ENCODE data around the gene IL17RC.

Gene IL17RC

GRCh38 chr3:9945358-9945757 is 28.5 kb downstream of the IL17RC start:
- no peak overlapping the region for H3K4me3 ChIP-seq (ENCODE audit: low read depth, low read length)
- no peak for DNase-seq (ENCODE audit: low read depth, low spot score)
- TF ChIP-seq, protein P1, sequence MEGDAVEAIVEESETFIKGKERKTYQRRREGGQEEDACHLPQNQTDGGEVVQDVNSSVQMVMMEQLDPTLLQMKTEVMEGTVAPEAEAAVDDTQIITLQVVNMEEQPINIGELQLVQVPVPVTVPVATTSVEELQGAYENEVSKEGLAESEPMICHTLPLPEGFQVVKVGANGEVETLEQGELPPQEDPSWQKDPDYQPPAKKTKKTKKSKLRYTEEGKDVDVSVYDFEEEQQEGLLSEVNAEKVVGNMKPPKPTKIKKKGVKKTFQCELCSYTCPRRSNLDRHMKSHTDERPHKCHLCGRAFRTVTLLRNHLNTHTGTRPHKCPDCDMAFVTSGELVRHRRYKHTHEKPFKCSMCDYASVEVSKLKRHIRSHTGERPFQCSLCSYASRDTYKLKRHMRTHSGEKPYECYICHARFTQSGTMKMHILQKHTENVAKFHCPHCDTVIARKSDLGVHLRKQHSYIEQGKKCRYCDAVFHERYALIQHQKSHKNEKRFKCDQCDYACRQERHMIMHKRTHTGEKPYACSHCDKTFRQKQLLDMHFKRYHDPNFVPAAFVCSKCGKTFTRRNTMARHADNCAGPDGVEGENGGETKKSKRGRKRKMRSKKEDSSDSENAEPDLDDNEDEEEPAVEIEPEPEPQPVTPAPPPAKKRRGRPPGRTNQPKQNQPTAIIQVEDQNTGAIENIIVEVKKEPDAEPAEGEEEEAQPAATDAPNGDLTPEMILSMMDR (IDR thresholded peaks at IDR 0.05; ENCODE audit: low read depth, low read length), result no peak
- in situ Hi-C loops (cut with HindIII; ENCODE audit: low sequenced_read_pairs), result no loop called here

GRCh38 chr3:9946112-9947024 is 29.5 kb downstream of the IL17RC start:
- peak overlapping the region; percentile 63 for H3K4me3 ChIP-seq (ENCODE audit: low read depth, low read length)
- TF ChIP-seq, protein P1 (IDR thresholded peaks at IDR 0.05; ENCODE audit: low read depth, low read length), result peak; percentile 69
- in situ Hi-C loops (cut with HindIII; ENCODE audit: low sequenced_read_pairs), result no loop called here
- DNase-seq (ENCODE audit: low read depth, low spot score), result peak; percentile 91

- in situ Hi-C loops (cut with HindIII; ENCODE audit: low sequenced_read_pairs), result no loop called here
Observed at GRCh38 chr3:9947025-9947995, 30.4 kb downstream of the IL17RC start.

DNA sequence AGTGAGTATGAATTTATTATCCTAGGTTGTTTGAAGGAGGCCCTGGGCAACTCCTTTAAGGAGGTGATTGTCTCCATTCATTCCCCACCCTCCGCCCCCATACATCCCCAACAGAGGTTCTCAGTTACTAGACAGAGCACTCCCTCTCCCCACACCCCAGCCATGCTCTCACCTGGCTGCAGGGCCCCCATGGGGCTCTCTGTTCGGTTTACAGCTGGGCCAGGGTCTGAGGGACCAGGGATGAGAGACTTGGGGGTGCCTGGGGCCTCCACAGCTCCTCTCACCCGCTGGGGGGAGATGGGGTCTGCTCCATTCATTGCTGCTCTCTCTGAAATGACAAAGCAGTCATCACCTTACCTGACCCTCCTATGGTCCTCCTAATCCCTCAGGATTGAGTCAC is 31.7 kb downstream of the IL17RC start:
- H3K4me3 ChIP-seq (ENCODE audit: low read depth, low read length), result no peak overlapping the region
- in situ Hi-C loops (cut with HindIII; ENCODE audit: low sequenced_read_pairs), result no loop called here
- TF ChIP-seq, protein P1 (IDR thresholded peaks at IDR 0.05; ENCODE audit: low read depth, low read length), result no peak
- no peak for DNase-seq (ENCODE audit: low read depth, low spot score)

More at GRCh38 chr3:9947025-9947995, 30.4 kb downstream of the IL17RC start:
- H3K4me3 ChIP-seq (ENCODE audit: low read depth, low read length), result peak overlapping the region; percentile 63
- TF ChIP-seq, protein P1 (IDR thresholded peaks at IDR 0.05; ENCODE audit: low read depth, low read length), result peak; percentile 58
- peak; percentile 71 for DNase-seq (ENCODE audit: low read depth, low spot score)

DNA sequence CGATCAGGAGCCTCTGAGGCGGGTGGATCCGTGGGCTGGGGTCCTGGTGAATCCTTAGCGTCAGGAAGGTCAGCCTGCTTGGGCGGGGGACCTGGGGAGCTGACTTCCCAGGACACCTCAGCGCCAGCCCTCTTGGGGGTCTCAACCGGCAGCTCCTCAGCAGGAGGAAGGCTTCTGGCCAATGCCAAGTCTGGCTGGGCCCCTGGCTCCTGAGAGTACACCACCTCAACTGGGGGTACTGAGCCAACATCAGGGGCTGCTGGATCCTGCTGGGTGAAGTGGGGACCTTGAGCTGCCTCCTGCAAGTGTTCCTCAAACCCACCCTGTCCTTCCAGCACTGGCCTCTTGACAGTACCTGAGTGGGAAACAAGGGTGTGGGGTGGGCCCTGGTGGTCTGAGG is 32.2 kb downstream of the IL17RC start:
- in situ Hi-C loops (cut with HindIII; ENCODE audit: low sequenced_read_pairs), result no loop called here
- DNase-seq (ENCODE audit: low read depth, low spot score), result no peak
- TF ChIP-seq, protein P1 (IDR thresholded peaks at IDR 0.05; ENCODE audit: low read depth, low read length), result no peak
- H3K4me3 ChIP-seq (ENCODE audit: low read depth, low read length), result no peak overlapping the region

DNA sequence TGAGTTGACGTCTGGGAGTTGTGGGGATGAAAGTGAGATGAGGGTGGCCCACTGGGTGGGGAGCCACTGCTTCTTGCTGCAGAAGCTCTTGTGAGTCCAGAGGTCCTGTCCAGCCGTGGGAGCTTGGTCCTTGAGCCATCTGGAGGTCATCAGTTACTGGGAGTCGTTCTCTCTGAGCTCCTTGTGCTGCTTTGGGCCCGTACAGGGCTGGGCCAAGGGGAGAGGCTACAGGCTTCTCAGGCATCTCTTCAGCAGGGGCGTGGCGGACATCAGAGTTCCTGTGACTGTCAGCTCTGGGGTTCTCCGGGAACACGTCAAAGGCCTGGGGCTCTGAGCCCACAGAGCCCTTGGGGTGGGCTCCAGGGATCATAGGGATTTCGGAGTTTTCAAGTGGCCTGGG is 32.7 kb downstream of the IL17RC start:
- in situ Hi-C loops (cut with HindIII; ENCODE audit: low sequenced_read_pairs), result no loop called here
- no peak for DNase-seq (ENCODE audit: low read depth, low spot score)
- H3K4me3 ChIP-seq (ENCODE audit: low read depth, low read length), result no peak overlapping the region
- TF ChIP-seq, protein P1 (IDR thresholded peaks at IDR 0.05; ENCODE audit: low read depth, low read length), result no peak

Measured in astrocyte of the spinal cord (primary cell).